ENCODE results near the gene ATOSB.

The ATOSB gene

GRCh38 chr9:35073279-35073612 is 42.4 kb downstream of the ATOSB start:
- TF ChIP-seq CTCF (IDR thresholded peaks at IDR 0.05), result no peak
- H3K27me3 ChIP-seq, result no peaks in the 10 kb centered on the region
- H3K36me3 ChIP-seq, result peaks cover 0 to 20% (median 1%) of the 10 kb centered on the region in 3 donors
- H3K9me3 ChIP-seq, result no peaks in the 10 kb centered on the region
- intact Hi-C loops (cut with DNase I; ENCODE audit: low total_unique reads), result no loop called here
- H3K4me3 ChIP-seq, result no peak overlapping the region
- no peak for DNase-seq
- peak overlapping the region; percentile 96 to 99 for H3K27ac ChIP-seq
- peaks cover 0 to 36% (median 33%) of the 10 kb centered on the region in 4 donors for H3K4me1 ChIP-seq

GRCh38 chr9:35072461-35073278 is 43.0 kb downstream of the ATOSB start, which contains the start of gene VCP:
Gene VCP, minus strand, starts transcription at chr9:35072625. Its CDS starts 272 bp downstream, at chr9:35072353.
- peak within 1 kb of the TSS; percentile 85 to 95 for H3K4me3 ChIP-seq
- no peaks in the 10 kb centered on the region for H3K9me3 ChIP-seq
- no peaks in the 10 kb centered on the region for H3K27me3 ChIP-seq
- intact Hi-C loops (cut with DNase I; ENCODE audit: low total_unique reads), result no loop called here
- H3K27ac ChIP-seq, result peak within 1 kb of the TSS; percentile 96 to 99
- peaks cover 0 to 42% (median 35%) of the 10 kb centered on the region in 4 donors for H3K4me1 ChIP-seq
- peaks cover 3 to 26% (median 7%) of the 10 kb centered on the region in 3 donors for H3K36me3 ChIP-seq
- no peak for TF ChIP-seq CTCF (IDR thresholded peaks at IDR 0.05)
- DNase-seq, result peak; percentile 97 to 99

GRCh38 chr9:35071814-35072460 is 43.7 kb downstream of the ATOSB start:
- no peaks in the 10 kb centered on the region for H3K9me3 ChIP-seq
- H3K36me3 ChIP-seq, result peaks cover 10 to 33% (median 14%) of the 10 kb centered on the region in 3 donors
- H3K4me3 ChIP-seq, result peak overlapping the region; percentile 85 to 95
- intact Hi-C loops (cut with DNase I; ENCODE audit: low total_unique reads), result no loop called here
- peak; percentile 20 to 24 for TF ChIP-seq CTCF (IDR thresholded peaks at IDR 0.05)
- peaks cover 0 to 47% (median 36%) of the 10 kb centered on the region in 4 donors for H3K4me1 ChIP-seq
- DNase-seq, result peak; percentile 86 to 90
- peak overlapping the region; percentile 96 to 99 for H3K27ac ChIP-seq
- H3K27me3 ChIP-seq, result no peaks in the 10 kb centered on the region

GRCh38 chr9:35070823-35071813 is 44.5 kb downstream of the ATOSB start:
- Histone ChIP-seq H3K27ac (peak overlapping the region; percentile 96 to 99), H3K9me3 (no peaks in the 10 kb centered on the region), H3K4me3 (peak overlapping the region; percentile 85 to 95), H3K27me3 (no peaks in the 10 kb centered on the region), H3K36me3 (peaks cover 18 to 41% (median 22%) of the 10 kb centered on the region in 3 donors), H3K4me1 (peaks cover 0 to 47% (median 36%) of the 10 kb centered on the region in 4 donors)
- intact Hi-C loops (cut with DNase I; ENCODE audit: low total_unique reads), result no loop called here
- peak in 1 of 2 donors; percentile 45 for DNase-seq
- no peak for TF ChIP-seq CTCF (IDR thresholded peaks at IDR 0.05)

- Histone ChIP-seq H3K4me3 (no peak overlapping the region), H3K36me3 (peaks cover 39 to 46% (median 43%) of the 10 kb centered on the region in 3 donors), H3K9me3 (no peaks in the 10 kb centered on the region), H3K27ac (no peak overlapping the region), H3K4me1 (peaks cover 0 to 47% (median 36%) of the 10 kb centered on the region in 4 donors), H3K27me3 (no peaks in the 10 kb centered on the region)
- TF ChIP-seq CTCF (IDR thresholded peaks at IDR 0.05), result no peak
- intact Hi-C loops (cut with DNase I; ENCODE audit: low total_unique reads), result loop anchor here (5.0 kb wide), 1 partner anchor 72 kb away; no protein-coding TSS in a partner anchor
- no peak for DNase-seq
These were observed 46.6 kb downstream of the ATOSB start for GRCh38 chr9:35069020-35069419.

Measured in tibial artery (tissue), 4 donors.